Measurements from ENCODE around the gene PPWD1.

Gene PPWD1

DNA sequence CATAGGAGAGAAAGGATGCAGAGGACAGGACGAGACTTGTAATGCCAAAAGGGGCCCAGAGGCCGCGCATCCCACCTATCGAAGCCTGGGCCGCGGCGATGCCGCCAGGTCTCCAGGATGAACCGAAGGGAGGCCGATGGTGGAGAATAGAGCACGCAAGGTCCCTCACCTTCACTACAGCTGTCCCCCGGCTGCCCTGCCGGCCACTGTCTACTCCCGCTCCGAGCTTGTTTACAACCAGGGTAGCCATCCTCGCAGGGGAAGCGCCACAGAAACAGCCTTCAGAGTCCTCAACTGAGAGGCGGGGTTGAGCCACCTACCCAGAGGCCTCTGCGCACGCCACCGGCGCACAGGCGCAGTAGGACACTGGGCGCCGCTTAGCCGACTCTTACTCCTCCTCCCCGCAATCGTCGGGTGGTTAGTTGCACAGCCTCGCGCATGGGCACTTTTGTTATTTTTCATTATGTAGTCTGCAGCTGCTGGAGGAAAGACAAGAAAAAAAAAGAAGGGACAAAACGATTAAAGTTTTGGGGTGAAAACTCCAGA is 61.0 kb downstream of the PPWD1 start, which contains the start of gene TRIM23:
Gene TRIM23 (minus strand): TSS at position 309 of the 546 bp plus-strand sequence. CDS start 59 bp downstream, at position 250.
- DNase-seq (ENCODE audit: low spot score), result peak; percentile 97

- peak; percentile 92 for DNase-seq (ENCODE audit: low spot score)
Observed at GRCh38 chr5:65624571-65625555, 61.8 kb downstream of the PPWD1 start, which contains the start of the genes SHLD3 and TRAPPC13. SHLD3 (plus strand) TSS chr5:65625027; CDS start chr5:65629588, 4,561 bp downstream. TRAPPC13 (plus strand) TSS chr5:65625027; CDS start chr5:65625061, 34 bp downstream.

GRCh38 chr5:65625743-65626142 is 62.6 kb downstream of the PPWD1 start:
- peak; percentile 20 for DNase-seq (ENCODE audit: low spot score)

DNA sequence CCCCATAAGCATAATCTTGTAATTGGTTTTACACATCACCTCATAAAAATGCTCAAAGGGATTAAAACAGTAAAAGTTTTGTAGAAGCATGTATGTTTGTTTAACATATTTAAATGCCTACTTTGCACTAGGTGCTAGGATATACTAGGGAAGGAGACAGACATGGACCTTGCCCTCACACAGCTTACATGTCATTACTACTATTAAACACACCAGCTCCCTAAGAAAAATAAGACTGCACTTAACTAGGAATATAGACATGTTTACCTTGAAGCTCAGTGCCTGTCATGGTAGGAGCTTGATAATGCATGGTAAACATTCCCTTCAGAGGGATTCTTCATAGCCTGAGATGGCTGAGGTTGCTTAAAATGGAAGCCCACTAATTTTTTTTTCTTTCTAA is 67.9 kb downstream of the PPWD1 start:
- no peak for DNase-seq (ENCODE audit: low spot score)

All from pons (tissue), 1 donor.